ENCODE data around the gene SLC12A8. TPM values are rescaled to one million over a fixed set of nuclear protein-coding genes. Genes with fewer than 3 reads are reported as not detected.

SLC12A8 gene
- total and polyA plus RNA-seq, 10 of the 15 experiments (the other 5 are each of a cell fraction or from before 2014, with no cell fraction given): 2.5 to 71.6 (median 50.1) TPM

DNA sequence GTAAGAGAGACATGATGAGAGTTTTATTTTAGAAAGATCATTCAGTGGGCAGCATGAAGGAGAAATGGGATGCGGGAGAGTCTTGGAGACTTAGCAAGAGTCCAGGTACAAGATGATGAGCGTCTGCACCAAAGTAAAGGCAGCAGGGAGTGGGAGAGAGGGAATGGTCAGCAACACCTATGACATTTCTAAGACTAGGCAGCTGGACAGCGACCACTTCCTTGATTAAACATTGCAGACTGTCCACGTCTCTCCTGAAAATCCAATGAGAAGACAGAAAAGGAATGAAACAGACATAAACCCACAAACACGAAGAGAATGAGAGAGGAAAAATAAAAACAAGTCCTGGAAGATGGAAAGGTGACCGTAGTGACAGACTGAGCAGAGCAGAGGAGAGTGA is 110.1 kb downstream of the SLC12A8 start:
- DNase-seq (ENCODE audit: low read depth, low spot score) (no peak), ATAC-seq (no peak), FAIRE-seq (no peak)
- in situ Hi-C loops (cut with MboI) (no loop called here), intact Hi-C loops (cut with micrococcal nuclease; ENCODE audit: unreplicated experiment) (no loop called here)
- ChIA-PET SMC1A (ENCODE audit: uncharacterized antibody, unreplicated experiment) (no interaction called here), RAD21 (ENCODE audit: unreplicated experiment) (interaction anchor here (1.2 to 1.4 kb wide), 2 partner anchors 17 to 51 kb away, joined by 4 to 5 read pairs; no protein-coding TSS in a partner anchor), POLR2A (interaction anchor here (0.5 to 0.9 kb wide), 2 partner anchors 15 to 1782 kb away, joined by 3 read pairs; no protein-coding TSS in a partner anchor), CTCF (no interaction called here)
- H3K79me2 ChIP-seq (ENCODE audit: control insufficient read depth, insufficient read depth, low read length): peaks cover 91% of the 10 kb centered on the region
- peaks cover 0 to 7% of the 10 kb centered on the region in 2 experiments; a peak in 1 of 4 replicates for H3K36me3 ChIP-seq (ENCODE audit: control insufficient read depth in 2 of 2, insufficient read depth in 2 of 2, low read length in 1 of 2)
- no peak overlapping the region for H2AFZ ChIP-seq (ENCODE audit: control insufficient read depth, low read depth, low read length)
- peaks cover 2% of the 10 kb centered on the region; the same call in 2 of the 3 replicates for H3K9me3 ChIP-seq (replicated peaks; ENCODE audit: control insufficient read depth, insufficient read depth, low read length)
- H3K9ac ChIP-seq (ENCODE audit: control insufficient read depth, insufficient read depth, low read length): 0 out of 2 replicates have a peak overlapping the region, but pooled peaks have one; percentile 3
- H3K4me1 ChIP-seq (ENCODE audit: control insufficient read depth, insufficient read depth, low read length): peaks cover 7% of the 10 kb centered on the region; the same call in 1 of the 2 replicates
- no peaks in the 10 kb centered on the region for H3K27me3 ChIP-seq (replicated peaks in 1 of 2; ENCODE audit: control insufficient read depth in 2 of 2, insufficient read depth in 2 of 2, low read length in 1 of 2)
- peak overlapping the region; percentile 86 for H3K4me2 ChIP-seq (ENCODE audit: control insufficient read depth, insufficient read depth)
- H3K4me3 ChIP-seq: peak overlapping the region; percentile 74
- no peaks in the 10 kb centered on the region for H4K20me1 ChIP-seq (ENCODE audit: control insufficient read depth, insufficient read depth)
- no TSS peak for BruUV-seq (replicated peaks)
- TF ChIP-seq FOXK2 (IDR thresholded peaks at IDR 0.05): no peak
- TF ChIP-seq RAD51 (IDR thresholded peaks at IDR 0.05): no peak
- TF ChIP-seq EED (IDR thresholded peaks at IDR 0.05; ENCODE audit: low read depth): no peak
- TF ChIP-seq ZNF384 (IDR thresholded peaks at IDR 0.05; ENCODE audit: borderline replicate concordance, low read depth, low read length): no peak
- no peak for TF ChIP-seq ESRRA (IDR thresholded peaks at IDR 0.05; ENCODE audit: low read length)
- TF ChIP-seq, protein P1, sequence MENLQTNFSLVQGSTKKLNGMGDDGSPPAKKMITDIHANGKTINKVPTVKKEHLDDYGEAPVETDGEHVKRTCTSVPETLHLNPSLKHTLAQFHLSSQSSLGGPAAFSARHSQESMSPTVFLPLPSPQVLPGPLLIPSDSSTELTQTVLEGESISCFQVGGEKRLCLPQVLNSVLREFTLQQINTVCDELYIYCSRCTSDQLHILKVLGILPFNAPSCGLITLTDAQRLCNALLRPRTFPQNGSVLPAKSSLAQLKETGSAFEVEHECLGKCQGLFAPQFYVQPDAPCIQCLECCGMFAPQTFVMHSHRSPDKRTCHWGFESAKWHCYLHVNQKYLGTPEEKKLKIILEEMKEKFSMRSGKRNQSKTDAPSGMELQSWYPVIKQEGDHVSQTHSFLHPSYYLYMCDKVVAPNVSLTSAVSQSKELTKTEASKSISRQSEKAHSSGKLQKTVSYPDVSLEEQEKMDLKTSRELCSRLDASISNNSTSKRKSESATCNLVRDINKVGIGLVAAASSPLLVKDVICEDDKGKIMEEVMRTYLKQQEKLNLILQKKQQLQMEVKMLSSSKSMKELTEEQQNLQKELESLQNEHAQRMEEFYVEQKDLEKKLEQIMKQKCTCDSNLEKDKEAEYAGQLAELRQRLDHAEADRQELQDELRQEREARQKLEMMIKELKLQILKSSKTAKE (IDR thresholded peaks at IDR 0.05; ENCODE audit: low read depth, poor library complexity, severe bottlenecking): no peak
- no peak for TF ChIP-seq EGR1 (IDR thresholded peaks at IDR 0.05; ENCODE audit: borderline replicate concordance in 1 of 2, low read depth in 2 of 2, low read length in 2 of 2)
- TF ChIP-seq SP1 (IDR thresholded peaks at IDR 0.05; ENCODE audit: low read depth, low read length): no peak
- no peak for TF ChIP-seq RB1 (IDR thresholded peaks at IDR 0.05; ENCODE audit: borderline replicate concordance)
- WGBS (ENCODE audit: insufficient coverage, insufficient replicate concordance, low lambda C conversion rate, missing lambda C conversion rate): 85% methylated on average over 6 of the region's 6 CpGs
- peak overlapping the region; percentile 27; the same call in 1 of the 2 replicates for H3K27ac ChIP-seq (ENCODE audit: control insufficient read depth, insufficient read depth)
